ENCODE results near the gene ATF4.
"Not testable (repeated sequence)": the region's sequence is repeated elsewhere in the genome, so short reads cannot be mapped to it uniquely, and the experiment has no call there.

The ATF4 gene

DNA sequence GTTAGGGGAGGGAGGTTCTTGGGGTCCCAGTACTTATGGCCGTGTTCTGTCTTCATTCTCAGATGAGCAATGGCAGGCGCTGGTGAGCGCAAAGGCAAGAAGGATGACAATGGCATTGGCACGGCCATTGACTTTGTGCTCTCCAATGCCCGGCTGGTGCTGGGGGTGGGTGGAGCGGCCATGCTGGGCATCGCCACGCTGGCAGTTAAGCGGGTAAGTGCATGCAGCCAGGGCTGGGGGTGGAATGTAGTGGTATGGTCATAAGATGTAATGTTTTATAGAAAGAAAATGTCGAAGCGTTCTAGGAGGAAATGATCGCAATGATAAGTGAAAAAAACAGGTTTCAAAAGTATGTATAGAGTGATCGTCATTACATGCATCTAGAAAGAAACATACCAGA lies 9.1 kb upstream of the ATF4 start:
- DNase-seq (ENCODE audit: low read depth): no peak

DNA sequence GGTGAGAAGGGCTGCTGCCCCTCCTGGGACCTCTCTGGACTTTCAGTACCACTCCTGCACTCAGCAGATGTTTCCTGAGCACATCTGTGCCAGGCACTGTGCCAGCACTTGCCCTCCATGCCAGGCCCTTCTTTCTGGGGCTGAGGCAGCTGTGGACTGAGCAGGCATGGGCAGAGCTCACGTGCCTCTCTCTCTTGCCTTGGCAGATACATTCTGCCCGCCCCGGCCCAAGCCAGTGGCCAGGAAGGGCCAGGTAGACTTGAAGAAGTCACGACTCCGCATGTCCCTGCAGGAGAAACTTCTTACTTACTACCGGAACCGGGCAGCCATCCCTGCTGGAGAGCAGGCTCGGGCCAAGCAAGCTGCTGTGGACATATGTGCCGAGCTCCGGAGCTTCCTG lies 8.3 kb upstream of the ATF4 start:
- DNase-seq (ENCODE audit: low read depth): no peak

DNA sequence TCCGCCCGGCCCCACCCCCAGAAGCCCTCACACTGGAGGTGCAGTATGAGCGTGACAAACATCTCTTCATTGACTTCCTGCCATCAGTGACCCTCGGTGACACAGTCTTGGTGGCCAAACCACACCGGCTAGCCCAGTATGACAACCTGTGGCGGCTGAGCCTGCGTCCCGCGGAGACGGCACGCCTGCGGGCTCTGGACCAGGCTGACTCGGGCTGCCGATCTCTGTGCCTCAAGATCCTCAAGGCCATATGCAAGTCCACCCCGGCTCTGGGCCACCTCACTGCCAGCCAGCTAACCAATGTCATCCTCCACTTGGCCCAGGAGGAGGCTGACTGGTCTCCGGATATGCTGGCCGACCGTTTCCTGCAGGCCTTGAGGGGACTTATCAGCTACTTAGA lies 6.6 kb upstream of the ATF4 start:
- DNase-seq (ENCODE audit: low read depth): no peak

DNA sequence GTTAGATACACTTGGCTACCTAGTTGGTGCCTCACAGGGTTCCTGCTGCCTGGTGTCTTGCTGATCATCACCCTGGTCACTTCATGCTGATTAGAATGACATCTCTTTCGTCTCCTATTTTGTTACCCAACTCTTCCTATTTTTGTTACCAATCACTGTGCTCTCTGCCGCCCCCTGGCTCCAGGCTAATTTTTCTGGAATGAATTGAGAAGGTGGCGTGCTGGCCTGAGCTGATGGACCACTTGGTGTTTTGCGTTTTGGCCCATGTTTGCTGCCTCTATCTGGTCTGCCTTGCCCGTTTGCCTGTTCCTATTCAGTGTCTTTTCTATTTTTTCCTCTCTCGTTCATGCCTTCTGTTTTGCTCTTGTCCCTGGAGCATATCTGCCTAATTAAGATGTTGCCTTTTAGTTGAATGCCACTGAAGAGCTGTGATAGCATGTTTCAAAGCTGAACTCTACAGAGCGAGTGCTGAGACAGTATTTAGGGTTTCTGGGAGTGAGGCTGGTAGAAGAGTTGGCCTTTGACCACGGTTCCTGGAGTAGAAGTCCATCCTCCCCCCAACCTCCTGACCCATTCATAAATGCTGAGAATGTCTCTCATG lies 5.9 kb upstream of the ATF4 start:
- DNase-seq (ENCODE audit: low read depth): no peak

DNA sequence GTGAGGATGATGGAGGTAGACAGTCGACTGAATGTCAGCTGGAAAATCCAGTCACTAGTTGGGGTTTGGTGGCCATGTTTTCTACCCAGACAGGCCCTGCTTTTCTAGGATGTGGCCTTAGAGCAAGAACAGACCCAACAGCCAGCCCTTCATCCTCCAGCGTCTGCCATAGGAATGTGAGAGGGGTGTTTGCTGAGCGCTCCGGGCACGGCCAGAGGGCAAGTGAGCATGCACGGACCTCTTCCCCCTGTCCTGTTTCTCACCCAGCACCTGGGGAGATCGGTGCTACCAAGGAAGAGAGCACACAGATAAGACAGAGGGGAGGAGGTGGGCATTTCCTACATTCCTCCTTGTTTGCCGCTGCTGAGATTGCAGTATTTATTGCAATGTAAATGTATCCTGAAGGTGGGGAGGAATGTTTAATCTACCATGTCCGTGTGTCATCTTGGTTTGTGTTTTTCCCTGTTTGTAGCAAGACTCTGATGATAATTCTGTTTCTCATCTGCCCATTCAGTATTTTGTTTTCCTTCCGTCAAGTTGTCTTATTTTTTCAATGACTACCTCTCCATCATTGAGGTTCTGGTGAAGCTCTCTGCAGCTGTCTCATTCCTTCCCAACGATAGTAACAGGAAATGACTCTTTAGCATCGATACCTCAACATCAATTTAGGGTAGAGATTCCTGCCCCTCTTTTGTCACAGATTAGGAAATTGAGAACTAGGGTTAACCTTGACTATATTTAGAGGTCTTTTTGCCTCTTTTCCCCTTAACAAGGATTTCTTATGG lies 4.9 kb upstream of the ATF4 start:
- DNase-seq (ENCODE audit: low read depth): no peak

DNA sequence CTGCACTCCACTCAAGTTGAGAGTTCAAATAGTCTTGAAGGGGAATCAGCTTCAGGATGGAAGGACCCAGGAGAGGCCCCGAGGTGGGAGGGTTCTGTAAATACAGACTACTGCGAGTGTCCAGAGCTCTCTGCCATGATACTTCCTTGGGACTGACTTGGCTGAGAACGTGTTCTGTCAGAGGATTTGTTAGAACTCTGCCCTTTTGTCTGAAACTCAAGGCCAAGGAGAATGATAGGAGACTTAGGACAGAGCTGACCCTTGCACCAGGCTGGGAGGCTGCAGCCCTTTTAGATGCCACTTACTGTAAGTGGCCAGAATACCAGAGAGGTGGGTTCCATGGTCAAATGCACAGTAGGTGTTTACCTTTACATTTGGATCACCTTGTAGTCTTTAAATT lies 2.9 kb upstream of the ATF4 start:
- no peak for DNase-seq (ENCODE audit: low read depth)

DNA sequence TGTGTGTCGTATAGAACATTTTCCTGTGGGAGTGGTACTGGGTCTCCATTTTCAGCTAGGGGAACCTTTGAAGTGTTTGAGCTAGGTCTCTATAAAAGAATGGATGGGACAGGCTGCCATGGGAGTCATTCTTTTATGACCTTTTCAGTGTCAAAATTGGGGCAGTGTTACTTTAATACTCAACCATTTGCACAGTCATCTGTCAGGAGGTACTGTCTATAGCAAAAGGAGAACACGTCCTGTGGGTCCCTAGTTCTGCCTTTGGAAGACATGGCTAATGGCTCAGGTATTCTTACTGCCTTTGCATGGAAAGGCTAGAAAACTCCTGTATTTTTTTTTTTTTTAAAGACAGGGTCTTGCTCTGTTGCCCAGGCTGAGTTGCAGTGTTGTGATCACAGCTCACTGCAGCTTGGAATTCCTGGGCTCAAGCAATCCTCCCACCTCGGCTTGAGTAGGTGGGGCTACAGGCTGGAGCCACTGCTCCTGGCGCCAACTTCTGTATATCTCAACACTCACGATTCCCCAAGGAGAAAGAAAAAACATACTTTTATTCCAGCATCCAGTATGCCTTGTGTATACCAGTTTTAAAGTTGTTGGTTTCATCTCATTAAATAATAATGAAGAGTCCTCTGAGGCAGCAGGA lies 2.1 kb upstream of the ATF4 start:
- no peak for DNase-seq (ENCODE audit: low read depth)

DNA sequence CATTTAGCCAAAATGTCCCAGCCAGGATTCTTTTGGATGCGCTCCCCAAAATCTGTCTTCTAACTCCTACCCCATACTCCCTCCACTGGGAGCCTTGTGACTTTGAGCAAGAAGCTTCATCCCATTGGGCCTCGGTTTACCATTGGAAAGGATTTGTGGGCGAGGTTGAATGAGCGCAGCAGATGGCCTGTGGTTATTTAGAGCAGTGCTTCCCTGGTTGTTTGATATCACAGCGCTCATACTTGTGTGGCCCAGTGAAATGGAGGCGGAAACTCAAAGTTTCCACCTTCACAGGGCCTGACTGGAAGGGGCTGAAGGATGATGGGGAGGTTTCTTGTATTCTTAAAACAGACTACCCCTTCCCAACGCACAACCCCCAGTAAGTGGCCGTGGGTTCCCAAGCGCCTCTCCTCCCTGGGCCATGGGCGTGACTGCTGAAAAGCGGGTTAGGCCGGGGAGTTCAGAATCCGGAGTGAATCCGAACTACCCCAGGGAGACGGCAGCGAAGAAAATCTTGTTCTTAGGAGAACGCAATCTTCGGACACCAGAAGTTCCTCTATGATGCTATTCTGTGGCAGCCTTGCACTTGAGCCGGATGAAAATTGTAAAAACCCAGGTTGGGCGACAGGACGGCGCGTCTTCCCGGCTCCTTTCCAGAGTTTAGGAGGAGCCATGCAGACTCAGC lies 1.2 kb upstream of the ATF4 start:
- no peak for DNase-seq (ENCODE audit: low read depth)

DNA sequence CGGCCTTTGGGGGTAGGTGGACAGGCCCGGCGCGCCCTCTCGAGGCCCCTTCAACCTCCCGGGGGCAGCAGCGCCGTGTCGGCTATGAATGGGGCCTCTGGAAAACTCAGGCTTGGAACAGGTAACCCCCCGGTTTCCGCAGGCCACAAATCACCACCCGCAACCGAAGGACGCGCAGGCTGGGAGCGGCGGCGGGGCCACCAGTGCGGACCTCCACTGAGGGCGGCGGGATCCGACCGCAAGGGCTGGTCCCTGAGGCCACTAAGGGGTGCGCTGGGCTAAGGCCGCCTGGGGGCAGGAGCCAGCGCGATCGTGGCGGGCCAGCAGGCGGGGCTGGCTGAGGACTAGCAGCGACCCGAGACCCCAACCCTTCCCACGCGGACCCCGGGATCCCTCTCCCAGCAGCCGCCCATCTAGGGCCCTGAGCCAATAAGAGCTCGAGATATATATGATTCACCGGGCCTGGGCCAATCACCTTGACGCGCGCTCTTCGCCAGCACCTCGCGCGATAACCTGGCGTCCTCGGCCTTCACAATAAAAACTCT lies 609 bp upstream of the ATF4 start:
- no peak for DNase-seq (ENCODE audit: low read depth)

DNA sequence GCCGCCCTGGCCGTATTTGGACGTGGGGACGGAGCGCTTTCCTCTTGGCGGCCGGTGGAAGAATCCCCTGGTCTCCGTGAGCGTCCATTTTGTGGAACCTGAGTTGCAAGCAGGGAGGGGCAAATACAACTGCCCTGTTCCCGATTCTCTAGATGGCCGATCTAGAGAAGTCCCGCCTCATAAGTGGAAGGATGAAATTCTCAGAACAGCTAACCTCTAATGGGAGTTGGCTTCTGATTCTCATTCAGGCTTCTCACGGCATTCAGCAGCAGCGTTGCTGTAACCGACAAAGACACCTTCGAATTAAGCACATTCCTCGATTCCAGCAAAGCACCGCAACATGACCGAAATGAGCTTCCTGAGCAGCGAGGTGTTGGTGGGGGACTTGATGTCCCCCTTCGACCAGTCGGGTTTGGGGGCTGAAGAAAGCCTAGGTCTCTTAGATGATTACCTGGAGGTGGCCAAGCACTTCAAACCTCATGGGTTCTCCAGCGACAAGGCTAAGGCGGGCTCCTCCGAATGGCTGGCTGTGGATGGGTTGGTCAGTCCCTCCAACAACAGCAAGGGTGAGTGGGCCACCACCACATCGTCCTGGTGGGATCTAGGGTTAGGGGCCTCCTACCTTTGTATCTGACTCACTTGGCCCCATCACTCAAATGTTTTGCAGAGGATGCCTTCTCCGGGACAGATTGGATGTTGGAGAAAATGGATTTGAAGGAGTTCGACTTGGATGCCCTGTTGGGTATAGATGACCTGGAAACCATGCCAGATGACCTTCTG lies 934 bp downstream of the ATF4 start:
- not testable (repeated sequence) for DNase-seq (ENCODE audit: low read depth)

DNA sequence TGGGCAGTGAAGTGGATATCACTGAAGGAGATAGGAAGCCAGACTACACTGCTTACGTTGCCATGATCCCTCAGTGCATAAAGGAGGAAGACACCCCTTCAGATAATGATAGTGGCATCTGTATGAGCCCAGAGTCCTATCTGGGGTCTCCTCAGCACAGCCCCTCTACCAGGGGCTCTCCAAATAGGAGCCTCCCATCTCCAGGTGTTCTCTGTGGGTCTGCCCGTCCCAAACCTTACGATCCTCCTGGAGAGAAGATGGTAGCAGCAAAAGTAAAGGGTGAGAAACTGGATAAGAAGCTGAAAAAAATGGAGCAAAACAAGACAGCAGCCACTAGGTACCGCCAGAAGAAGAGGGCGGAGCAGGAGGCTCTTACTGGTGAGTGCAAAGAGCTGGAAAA lies 1.7 kb downstream of the ATF4 start:
- DNase-seq (ENCODE audit: low read depth): not testable (repeated sequence)

DNA sequence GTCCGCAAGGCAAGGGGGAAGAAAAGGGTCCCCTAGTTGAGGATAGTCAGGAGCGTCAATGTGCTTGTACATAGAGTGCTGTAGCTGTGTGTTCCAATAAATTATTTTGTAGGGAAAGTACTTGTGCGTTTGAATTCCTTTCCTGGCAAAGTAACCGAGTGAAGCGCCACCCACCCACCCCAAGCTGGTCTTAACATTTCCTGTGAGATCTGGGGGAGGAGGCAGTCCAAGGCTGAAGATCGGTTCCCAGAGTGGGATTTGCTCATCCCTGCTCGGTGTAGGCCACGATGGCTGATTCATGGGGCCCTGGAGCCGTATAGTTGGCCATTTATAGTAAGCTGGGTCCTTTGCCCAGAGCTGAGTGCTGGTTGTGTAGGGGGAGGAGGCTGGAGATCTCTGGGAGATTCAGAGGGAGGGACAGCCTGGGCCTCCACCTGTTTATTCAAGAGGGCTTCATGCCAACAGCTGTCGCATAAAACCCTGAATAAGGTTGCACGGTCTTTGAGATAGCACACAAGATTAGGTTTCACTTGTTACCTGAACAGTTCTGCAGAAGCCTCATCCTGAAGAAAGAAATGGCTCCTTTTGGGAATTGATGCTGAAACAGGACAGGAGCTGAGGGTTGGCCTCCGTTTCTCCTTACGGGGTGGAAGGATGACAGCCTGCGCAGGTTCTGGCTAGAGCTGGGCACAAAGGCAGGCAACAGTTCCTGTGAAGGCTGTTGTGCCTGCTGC lies 2.4 kb downstream of the ATF4 start:
- DNase-seq (ENCODE audit: low read depth): no peak

DNA sequence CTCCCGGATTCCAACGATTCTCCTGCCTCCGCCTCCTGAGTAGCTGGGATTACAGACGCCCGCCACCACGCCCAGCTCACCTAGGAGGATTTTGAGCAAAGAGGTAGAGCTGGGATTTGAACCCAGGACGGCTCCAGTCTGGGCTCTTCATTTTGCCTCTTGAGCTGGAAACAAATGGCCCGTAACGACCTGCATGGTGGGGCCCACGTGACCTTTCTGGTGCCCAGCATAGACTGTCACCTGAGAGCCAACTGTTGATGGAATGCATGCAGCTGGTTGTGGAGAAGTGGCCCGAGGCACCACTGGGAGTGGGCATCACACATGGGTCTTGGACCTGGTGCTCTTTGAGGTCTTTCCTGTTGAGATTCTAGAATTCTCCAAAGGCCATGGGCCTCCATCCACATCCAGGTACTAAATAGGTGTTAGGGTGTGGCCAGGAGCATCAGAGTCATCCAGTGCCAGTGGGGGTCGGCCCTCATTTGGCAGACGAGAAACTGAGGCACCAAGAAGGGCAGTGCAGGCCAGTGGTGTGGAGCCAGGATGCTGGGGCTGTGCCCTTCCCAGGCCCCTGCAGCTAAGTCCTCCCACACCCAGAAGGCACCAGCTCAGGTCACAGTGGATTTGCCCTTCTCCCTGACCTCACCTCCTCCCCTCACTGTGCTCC lies 3.9 kb downstream of the ATF4 start:
- no peak for DNase-seq (ENCODE audit: low read depth)

DNA sequence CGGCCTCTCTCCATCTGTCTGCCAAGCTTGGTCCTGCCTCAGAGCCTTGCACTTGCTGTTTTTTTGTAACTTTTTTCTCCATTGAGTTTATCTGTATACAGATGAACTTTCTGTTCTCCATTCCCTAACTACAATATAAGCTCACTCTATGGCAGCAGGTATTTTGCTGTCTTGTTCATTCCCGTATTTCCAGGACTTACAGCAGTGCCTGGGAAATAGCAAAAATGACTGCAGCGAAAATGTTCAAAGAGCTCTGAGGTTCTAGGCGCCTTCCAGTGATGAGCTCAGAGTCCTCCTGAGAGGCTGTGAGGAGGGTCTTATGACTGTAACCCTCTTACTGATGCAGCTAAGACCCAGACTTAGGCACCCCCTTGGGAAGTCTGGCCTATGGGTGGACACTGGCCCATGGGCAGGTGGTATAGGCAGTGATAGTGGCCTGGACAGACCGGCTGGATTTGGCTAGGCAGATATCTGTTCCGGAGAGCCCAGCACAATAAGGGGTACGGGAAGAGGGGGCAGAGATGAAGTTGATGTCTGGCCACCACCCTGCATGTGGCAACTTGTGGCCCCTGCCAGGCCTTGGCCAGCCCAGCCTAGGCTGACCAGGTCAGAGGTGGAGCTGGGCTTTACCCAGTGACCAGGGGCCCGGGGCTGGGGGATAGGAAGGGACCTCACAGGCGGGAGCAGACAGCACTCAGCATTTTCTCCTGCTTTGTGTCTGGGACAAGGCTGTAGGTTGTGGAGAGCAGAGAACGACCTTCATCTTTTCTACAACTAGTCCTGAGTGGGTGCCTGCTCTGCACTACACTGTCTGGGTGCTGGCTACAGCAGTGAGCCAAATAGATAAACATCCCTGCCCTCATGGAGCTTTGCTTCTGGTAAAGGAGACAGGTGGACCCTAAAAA lies 4.6 kb downstream of the ATF4 start:
- DNase-seq (ENCODE audit: low read depth): no peak

DNA sequence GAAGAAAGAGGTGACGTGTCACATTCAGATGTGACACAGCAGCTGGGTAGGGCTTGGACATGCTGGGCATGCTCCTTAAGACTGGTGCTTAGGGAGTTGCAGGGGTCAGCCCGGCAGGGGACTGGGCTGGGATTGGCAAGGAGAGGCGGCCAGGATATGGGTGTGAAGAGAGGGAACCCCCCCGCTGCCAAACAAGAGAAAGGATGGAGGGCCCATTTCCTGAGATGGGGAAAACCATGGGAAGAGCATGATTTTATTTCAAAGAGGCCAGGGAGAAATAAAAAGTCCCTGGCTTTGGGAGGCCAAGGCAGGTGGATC lies 5.3 kb downstream of the ATF4 start:
- no peak for DNase-seq (ENCODE audit: low read depth)

DNA sequence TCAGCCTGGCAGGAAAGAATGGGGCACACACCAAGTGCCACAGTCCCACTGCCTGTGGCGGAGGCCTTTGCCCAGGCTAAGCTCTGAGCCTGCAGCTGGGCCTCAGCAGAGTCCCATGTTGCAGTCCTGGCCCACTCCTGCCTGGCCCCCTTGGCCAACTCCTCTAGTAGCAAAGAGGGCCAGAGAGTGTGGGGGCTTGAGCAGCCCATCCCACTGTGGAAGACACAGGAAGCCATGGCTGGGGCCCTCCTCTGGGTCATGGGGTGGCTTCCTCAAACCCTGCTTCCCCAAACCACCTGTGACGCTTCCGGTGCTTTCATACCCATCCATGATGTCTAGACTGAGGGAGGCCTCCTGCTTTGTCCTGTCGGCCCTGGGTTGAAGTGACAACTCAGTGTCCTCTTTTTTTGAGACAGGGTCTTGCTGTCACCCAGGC lies 6.4 kb downstream of the ATF4 start:
- DNase-seq (ENCODE audit: low read depth): no peak

DNA sequence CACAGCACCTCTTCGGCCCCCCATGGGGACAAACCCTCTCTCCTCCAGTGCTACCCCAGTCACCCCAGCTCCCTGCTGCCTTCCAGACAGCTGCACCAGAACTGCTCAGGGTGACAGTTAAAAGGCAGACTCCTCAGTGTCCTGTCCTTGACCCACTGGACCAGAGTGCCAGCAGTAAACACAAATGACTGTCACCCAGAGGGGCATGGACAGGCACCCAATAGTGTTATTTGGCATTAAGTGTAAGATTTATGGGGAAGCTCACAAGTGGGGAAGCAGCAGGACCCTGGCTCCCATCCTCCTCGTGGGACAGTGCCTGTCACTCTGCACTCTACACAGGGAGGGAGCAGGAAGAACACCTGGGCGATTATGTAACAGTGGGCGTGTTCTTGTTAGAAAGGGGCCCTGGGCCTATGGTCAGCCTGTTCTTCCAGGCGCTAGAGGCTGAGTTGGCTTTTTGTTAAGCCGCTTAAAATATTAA lies 7.2 kb downstream of the ATF4 start:
- DNase-seq (ENCODE audit: low read depth): no peak

DNA sequence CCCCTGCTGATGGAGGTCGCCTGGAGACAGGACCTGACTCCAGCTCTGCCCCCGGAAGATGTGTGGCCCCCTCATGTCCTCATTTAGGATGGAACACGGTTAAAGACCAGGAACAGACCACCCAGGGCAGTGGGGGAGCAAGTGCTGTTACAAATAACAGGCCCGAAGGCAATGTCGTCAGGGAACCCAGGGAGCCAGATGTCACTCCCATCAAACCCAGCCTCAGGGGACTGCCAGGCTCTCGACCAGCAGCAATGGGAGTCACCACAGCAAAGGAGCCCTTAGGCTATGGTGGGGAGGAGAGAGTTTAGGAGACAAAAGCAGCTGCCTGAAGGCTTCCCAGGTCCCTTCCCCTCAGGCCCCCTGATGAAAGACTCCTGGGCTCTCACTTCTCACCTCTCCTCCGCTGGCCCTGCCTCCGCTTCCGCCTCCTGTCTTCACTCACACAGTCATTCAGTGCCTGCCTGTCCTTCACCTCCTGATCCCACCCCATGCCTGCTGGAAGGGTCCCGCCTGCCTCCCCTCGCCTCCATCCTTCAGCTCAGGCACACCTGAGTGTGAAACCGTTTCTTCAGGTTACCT lies 7.8 kb downstream of the ATF4 start:
- no peak for DNase-seq (ENCODE audit: low read depth)

Data from HS-5 (cell line).